ENCODE measurements around the gene IGSF21. TPM values are rescaled to one million over a fixed set of nuclear protein-coding genes. Genes with fewer than 3 reads are reported as not detected.

Gene IGSF21
- total RNA-seq, 4 donors from 2014 or later: 1.2 to 19.1 (median 1.9) TPM; not detected in 1

GRCh38 chr1:18123467-18123992, 15.9 kb downstream of the IGSF21 start:
- Histone ChIP-seq H3K27ac (no peak overlapping the region), H3K4me3 (no peak overlapping the region), H3K9me3 (no peaks in the 10 kb centered on the region), H3K27me3 (no peaks in the 10 kb centered on the region), H3K4me1 (no peaks in the 10 kb centered on the region), H3K36me3 (no peaks in the 10 kb centered on the region)
- TF ChIP-seq CTCF (IDR thresholded peaks at IDR 0.05): no peak
- TF ChIP-seq POLR2A (IDR thresholded peaks at IDR 0.05): no peak
- intact Hi-C loops (cut with DNase I; ENCODE audit: low total_unique reads): no loop called here
- DNase-seq: no peak

GRCh38 chr1:18124977-18125376, 17.4 kb downstream of the IGSF21 start:
- no peaks in the 10 kb centered on the region for H3K27me3 ChIP-seq

GRCh38 chr1:18126616-18127015, 19.0 kb downstream of the IGSF21 start:
- Histone ChIP-seq H3K27me3 (no peaks in the 10 kb centered on the region), H3K36me3 (no peaks in the 10 kb centered on the region), H3K27ac (no peak overlapping the region), H3K4me3 (no peak overlapping the region), H3K9me3 (no peaks in the 10 kb centered on the region), H3K4me1 (no peaks in the 10 kb centered on the region)
- TF ChIP-seq CTCF (IDR thresholded peaks at IDR 0.05): no peak
- TF ChIP-seq POLR2A (IDR thresholded peaks at IDR 0.05): no peak
- intact Hi-C loops (cut with DNase I; ENCODE audit: low total_unique reads): no loop called here
- no peak for DNase-seq

More at GRCh38 chr1:18124977-18125376, 17.4 kb downstream of the IGSF21 start:
- H3K27ac ChIP-seq: no peak overlapping the region
- H3K4me1 ChIP-seq: no peaks in the 10 kb centered on the region
- no peaks in the 10 kb centered on the region for H3K36me3 ChIP-seq
- H3K4me3 ChIP-seq: no peak overlapping the region
- no peak for TF ChIP-seq POLR2A (IDR thresholded peaks at IDR 0.05)
- TF ChIP-seq CTCF (IDR thresholded peaks at IDR 0.05): no peak
- no peak for DNase-seq
- intact Hi-C loops (cut with DNase I; ENCODE audit: low total_unique reads): no loop called here
- H3K9me3 ChIP-seq: no peaks in the 10 kb centered on the region

- no peaks in the 10 kb centered on the region for H3K27me3 ChIP-seq
- H3K4me1 ChIP-seq: no peaks in the 10 kb centered on the region
- no peak overlapping the region for H3K27ac ChIP-seq
- H3K36me3 ChIP-seq: no peaks in the 10 kb centered on the region
- H3K4me3 ChIP-seq: no peak overlapping the region
- DNase-seq: no peak
- intact Hi-C loops (cut with DNase I; ENCODE audit: low total_unique reads): no loop called here
- no peaks in the 10 kb centered on the region for H3K9me3 ChIP-seq
- no peak for TF ChIP-seq POLR2A (IDR thresholded peaks at IDR 0.05)
- TF ChIP-seq CTCF (IDR thresholded peaks at IDR 0.05): no peak
Observed at GRCh38 chr1:18128298-18128697, 20.7 kb downstream of the IGSF21 start.

GRCh38 chr1:18130356-18130755, 22.8 kb downstream of the IGSF21 start:
- no peaks in the 10 kb centered on the region for H3K36me3 ChIP-seq
- intact Hi-C loops (cut with DNase I; ENCODE audit: low total_unique reads): no loop called here
- H3K27me3 ChIP-seq: no peaks in the 10 kb centered on the region
- no peak for TF ChIP-seq CTCF (IDR thresholded peaks at IDR 0.05)
- no peak for TF ChIP-seq POLR2A (IDR thresholded peaks at IDR 0.05)
- no peaks in the 10 kb centered on the region for H3K4me1 ChIP-seq
- no peak overlapping the region for H3K27ac ChIP-seq
- DNase-seq: no peak
- H3K9me3 ChIP-seq: no peaks in the 10 kb centered on the region
- no peak overlapping the region for H3K4me3 ChIP-seq
